IMR-90 (cell line): ENCODE results near the gene ULK1.

ENCODE experiments used
- BHLHE40 ChIP-seq: fragments of 150-350 bp; IDR thresholded peaks from 2 replicates; pipeline ENCODE4 v1.6.1; 2016; ENCODE audit warnings: mild to moderate bottlenecking, low read depth, low read length
- CEBPB ChIP-seq: IDR thresholded peaks from 2 replicates; pipeline ENCODE4 v1.6.1; 2012; ENCODE audit warnings: low read depth, low read length, improper control_type of control experiment
- CHD1 ChIP-seq: IDR thresholded peaks from 2 replicates; pipeline ENCODE4 v1.6.1; 2012; ENCODE audit warnings: low read depth, low read length, improper control_type of control experiment
- MAZ ChIP-seq: IDR thresholded peaks from 2 replicates; pipeline ENCODE4 v1.6.1; 2012; ENCODE audit warnings: low read depth, mild to moderate bottlenecking, low read length, improper control_type of control experiment, moderate library complexity, borderline replicate concordance
- MXI1 ChIP-seq: IDR thresholded peaks from 2 replicates; pipeline ENCODE4 v1.6.1; 2012; ENCODE audit warnings: low read depth, mild to moderate bottlenecking, low read length, moderate library complexity, borderline replicate concordance
- NFE2L2 ChIP-seq: fragments of 150-350 bp; IDR thresholded peaks from 2 replicates; pipeline ENCODE4 v1.6.1; 2016; ENCODE audit warnings: low read depth, mild to moderate bottlenecking, low read length
- POLR2A ChIP-seq: IDR thresholded peaks from 2 replicates; pipeline ENCODE4 v1.6.1; 2012; ENCODE audit warnings: mild to moderate bottlenecking, low read depth, low read length
- RAD21 ChIP-seq: IDR thresholded peaks from 2 replicates; pipeline ENCODE4 v1.6.1; 2012; ENCODE audit warnings: low read length, improper control_type of control experiment
- RCOR1 ChIP-seq: IDR thresholded peaks from 2 replicates; pipeline ENCODE4 v1.6.1; 2012; ENCODE audit warnings: mild to moderate bottlenecking, low read length, improper control_type of control experiment; ENCODE audit not compliant: insufficient replicate concordance
- RFX5 ChIP-seq: IDR thresholded peaks from 2 replicates; pipeline ENCODE4 v1.8.0; 2012; ENCODE audit warnings: low read depth, mild to moderate bottlenecking, low read length, moderate library complexity
- SMC3 ChIP-seq: fragments of 150-350 bp; IDR thresholded peaks from 2 replicates; pipeline ENCODE4 v1.6.1; 2016; ENCODE audit warnings: low read depth, mild to moderate bottlenecking, antibody characterized with exemption, low read length, moderate library complexity
- TF ChIP-seq, protein P1 (sequence below): conservative IDR thresholded peaks from 2 replicates; pipeline ENCODE4 v1.5.1; 2012; ENCODE audit warnings: mild to moderate bottlenecking, low read depth, low read length, improper control_type of control experiment
- TF ChIP-seq, protein P2 (sequence below): fragments of 150-350 bp; IDR thresholded peaks from 2 replicates; pipeline ENCODE4 v1.6.1; 2017; ENCODE audit warnings: mild to moderate bottlenecking, antibody characterized with exemption, low read length, low read depth
- TF ChIP-seq, protein P3 (sequence below): fragments of 150-350 bp; IDR thresholded peaks from 2 replicates; pipeline ENCODE4 v1.6.1; 2016; ENCODE audit warnings: low read depth, mild to moderate bottlenecking, low read length, moderate library complexity, borderline replicate concordance

DNA sequence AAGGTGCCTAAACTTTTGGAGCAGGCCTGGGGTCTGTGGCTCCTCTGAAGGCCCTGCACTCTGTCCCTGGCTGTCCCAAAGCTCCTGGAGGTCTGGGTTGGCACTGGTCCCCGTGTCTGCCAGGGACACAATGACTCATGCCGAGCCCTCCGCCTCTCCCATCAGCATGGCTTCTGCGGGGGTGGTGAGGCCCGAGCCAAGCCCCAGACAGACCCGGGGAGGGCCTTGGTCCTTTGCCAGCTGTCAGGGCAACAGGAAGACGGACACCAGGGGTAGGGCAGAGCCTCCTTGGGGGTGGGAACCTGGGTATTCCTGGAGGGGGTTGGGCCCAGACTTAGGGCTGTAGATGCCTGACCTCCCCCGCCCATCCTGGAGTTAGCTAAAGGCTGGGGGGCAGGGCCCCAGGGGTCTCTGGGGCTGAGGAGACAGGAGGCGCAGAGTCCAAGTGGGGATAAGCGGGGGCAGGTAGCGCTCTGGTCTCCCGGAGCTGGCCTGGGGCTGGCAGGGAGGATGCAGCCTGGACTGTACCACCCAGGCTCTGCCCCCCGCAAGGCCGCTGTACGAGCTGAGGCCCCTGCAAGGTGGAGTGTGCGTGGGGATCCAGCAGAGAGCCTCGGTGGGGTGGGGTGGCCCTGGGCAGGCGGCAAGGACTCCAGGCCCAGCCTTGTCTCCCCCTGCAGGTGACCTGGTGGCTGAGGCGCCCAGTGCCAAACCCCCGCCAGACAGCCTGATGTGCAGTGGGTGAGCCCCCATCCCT, 18.3 kb downstream of the ULK1 start:
- TF ChIP-seq, protein P1, sequence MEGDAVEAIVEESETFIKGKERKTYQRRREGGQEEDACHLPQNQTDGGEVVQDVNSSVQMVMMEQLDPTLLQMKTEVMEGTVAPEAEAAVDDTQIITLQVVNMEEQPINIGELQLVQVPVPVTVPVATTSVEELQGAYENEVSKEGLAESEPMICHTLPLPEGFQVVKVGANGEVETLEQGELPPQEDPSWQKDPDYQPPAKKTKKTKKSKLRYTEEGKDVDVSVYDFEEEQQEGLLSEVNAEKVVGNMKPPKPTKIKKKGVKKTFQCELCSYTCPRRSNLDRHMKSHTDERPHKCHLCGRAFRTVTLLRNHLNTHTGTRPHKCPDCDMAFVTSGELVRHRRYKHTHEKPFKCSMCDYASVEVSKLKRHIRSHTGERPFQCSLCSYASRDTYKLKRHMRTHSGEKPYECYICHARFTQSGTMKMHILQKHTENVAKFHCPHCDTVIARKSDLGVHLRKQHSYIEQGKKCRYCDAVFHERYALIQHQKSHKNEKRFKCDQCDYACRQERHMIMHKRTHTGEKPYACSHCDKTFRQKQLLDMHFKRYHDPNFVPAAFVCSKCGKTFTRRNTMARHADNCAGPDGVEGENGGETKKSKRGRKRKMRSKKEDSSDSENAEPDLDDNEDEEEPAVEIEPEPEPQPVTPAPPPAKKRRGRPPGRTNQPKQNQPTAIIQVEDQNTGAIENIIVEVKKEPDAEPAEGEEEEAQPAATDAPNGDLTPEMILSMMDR = no peak
- TF ChIP-seq POLR2A = no peak
- TF ChIP-seq CEBPB = no peak
- no peak for TF ChIP-seq RCOR1
- TF ChIP-seq SMC3 = no peak
- TF ChIP-seq CHD1 = no peak
- TF ChIP-seq, protein P2, sequence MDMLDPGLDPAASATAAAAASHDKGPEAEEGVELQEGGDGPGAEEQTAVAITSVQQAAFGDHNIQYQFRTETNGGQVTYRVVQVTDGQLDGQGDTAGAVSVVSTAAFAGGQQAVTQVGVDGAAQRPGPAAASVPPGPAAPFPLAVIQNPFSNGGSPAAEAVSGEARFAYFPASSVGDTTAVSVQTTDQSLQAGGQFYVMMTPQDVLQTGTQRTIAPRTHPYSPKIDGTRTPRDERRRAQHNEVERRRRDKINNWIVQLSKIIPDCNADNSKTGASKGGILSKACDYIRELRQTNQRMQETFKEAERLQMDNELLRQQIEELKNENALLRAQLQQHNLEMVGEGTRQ = no peak
- TF ChIP-seq, protein P3, sequence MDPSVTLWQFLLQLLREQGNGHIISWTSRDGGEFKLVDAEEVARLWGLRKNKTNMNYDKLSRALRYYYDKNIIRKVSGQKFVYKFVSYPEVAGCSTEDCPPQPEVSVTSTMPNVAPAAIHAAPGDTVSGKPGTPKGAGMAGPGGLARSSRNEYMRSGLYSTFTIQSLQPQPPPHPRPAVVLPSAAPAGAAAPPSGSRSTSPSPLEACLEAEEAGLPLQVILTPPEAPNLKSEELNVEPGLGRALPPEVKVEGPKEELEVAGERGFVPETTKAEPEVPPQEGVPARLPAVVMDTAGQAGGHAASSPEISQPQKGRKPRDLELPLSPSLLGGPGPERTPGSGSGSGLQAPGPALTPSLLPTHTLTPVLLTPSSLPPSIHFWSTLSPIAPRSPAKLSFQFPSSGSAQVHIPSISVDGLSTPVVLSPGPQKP = no peak
- TF ChIP-seq RFX5 = no peak
- TF ChIP-seq RAD21 = no peak
- peak; percentile 41; the same call in 1 of the 2 replicates for TF ChIP-seq BHLHE40
- peak; percentile 78; the same call in 1 of the 2 replicates for TF ChIP-seq MXI1
- peak; percentile 71; the same call in 1 of the 2 replicates for TF ChIP-seq MAZ
- TF ChIP-seq NFE2L2 = no peak
